ENCODE measurements around the gene HPCAL1.

GRCh38 chr2:10328670-10329579 is 26.2 kb downstream of the HPCAL1 start:
- TF ChIP-seq, protein P1, sequence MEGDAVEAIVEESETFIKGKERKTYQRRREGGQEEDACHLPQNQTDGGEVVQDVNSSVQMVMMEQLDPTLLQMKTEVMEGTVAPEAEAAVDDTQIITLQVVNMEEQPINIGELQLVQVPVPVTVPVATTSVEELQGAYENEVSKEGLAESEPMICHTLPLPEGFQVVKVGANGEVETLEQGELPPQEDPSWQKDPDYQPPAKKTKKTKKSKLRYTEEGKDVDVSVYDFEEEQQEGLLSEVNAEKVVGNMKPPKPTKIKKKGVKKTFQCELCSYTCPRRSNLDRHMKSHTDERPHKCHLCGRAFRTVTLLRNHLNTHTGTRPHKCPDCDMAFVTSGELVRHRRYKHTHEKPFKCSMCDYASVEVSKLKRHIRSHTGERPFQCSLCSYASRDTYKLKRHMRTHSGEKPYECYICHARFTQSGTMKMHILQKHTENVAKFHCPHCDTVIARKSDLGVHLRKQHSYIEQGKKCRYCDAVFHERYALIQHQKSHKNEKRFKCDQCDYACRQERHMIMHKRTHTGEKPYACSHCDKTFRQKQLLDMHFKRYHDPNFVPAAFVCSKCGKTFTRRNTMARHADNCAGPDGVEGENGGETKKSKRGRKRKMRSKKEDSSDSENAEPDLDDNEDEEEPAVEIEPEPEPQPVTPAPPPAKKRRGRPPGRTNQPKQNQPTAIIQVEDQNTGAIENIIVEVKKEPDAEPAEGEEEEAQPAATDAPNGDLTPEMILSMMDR (IDR thresholded peaks at IDR 0.05): no peak
- TF ChIP-seq ZFX (IDR thresholded peaks at IDR 0.05; ENCODE audit: borderline replicate concordance): no peak

Data from 22Rv1 (cell line).